ENCODE results near the gene PMS1. TPM values are rescaled to one million over a fixed set of nuclear protein-coding genes. Genes with fewer than 3 reads are reported as not detected.
"Not testable (repeated sequence)": the region's sequence is repeated elsewhere in the genome, so short reads cannot be mapped to it uniquely, and the experiment has no call there.

The PMS1 gene
- total RNA-seq, 1 experiment from 2014 or later, result 41.9 TPM

GRCh38 chr2:189879716-189880081 lies 95.4 kb downstream of the PMS1 start:
- H3K9me3 ChIP-seq (ENCODE audit: low read length), result no peaks in the 10 kb centered on the region
- H3K36me3 ChIP-seq (ENCODE audit: insufficient read depth, low read length), result peaks cover 10% of the 10 kb centered on the region; the same call in 1 of the 2 replicates
- H3K9me2 ChIP-seq (replicated peaks; ENCODE audit: insufficient read depth, low read length), result no peaks in the 10 kb centered on the region
- no peak overlapping the region for H3K9ac ChIP-seq (ENCODE audit: low read length)
- H2AFZ ChIP-seq (ENCODE audit: low read length), result no peak overlapping the region
- H3K27me3 ChIP-seq (ENCODE audit: low read length), result no peaks in the 10 kb centered on the region
- no peak overlapping the region for H3K27ac ChIP-seq (ENCODE audit: low read length)
- H3K4me3 ChIP-seq (ENCODE audit: low read length), result no peak overlapping the region
- H3K4me2 ChIP-seq (ENCODE audit: low read depth, low read length, poor library complexity, severe bottlenecking), result no peak overlapping the region
- H4K20me1 ChIP-seq (ENCODE audit: insufficient read depth, low read depth, low read length), result no peaks in the 10 kb centered on the region
- no peak for DNase-seq
- H3K79me2 ChIP-seq (ENCODE audit: low read length), result no peaks in the 10 kb centered on the region
- H3K4me1 ChIP-seq (ENCODE audit: low read length), result no peaks in the 10 kb centered on the region

GRCh38 chr2:189880429-189880828 lies 96.2 kb downstream of the PMS1 start:
- H2AFZ ChIP-seq (ENCODE audit: low read length), result no peak overlapping the region
- H3K9me3 ChIP-seq (ENCODE audit: low read length), result no peaks in the 10 kb centered on the region
- no peaks in the 10 kb centered on the region for H3K9me2 ChIP-seq (replicated peaks; ENCODE audit: insufficient read depth, low read length)
- DNase-seq, result no peak
- H3K4me2 ChIP-seq (ENCODE audit: low read depth, low read length, poor library complexity, severe bottlenecking), result no peak overlapping the region
- peaks cover 10% of the 10 kb centered on the region; the same call in 1 of the 2 replicates for H3K36me3 ChIP-seq (ENCODE audit: insufficient read depth, low read length)
- no peaks in the 10 kb centered on the region for H3K27me3 ChIP-seq (ENCODE audit: low read length)
- H3K4me3 ChIP-seq (ENCODE audit: low read length), result no peak overlapping the region
- H3K79me2 ChIP-seq (ENCODE audit: low read length), result no peaks in the 10 kb centered on the region
- H3K4me1 ChIP-seq (ENCODE audit: low read length), result no peaks in the 10 kb centered on the region
- H4K20me1 ChIP-seq (ENCODE audit: insufficient read depth, low read depth, low read length), result no peaks in the 10 kb centered on the region
- H3K9ac ChIP-seq (ENCODE audit: low read length), result no peak overlapping the region
- no peak overlapping the region for H3K27ac ChIP-seq (ENCODE audit: low read length)

GRCh38 chr2:189880832-189881492 lies 96.7 kb downstream of the PMS1 start:
- H3K4me3 ChIP-seq (ENCODE audit: low read length), result no peak overlapping the region
- no peak overlapping the region for H3K9ac ChIP-seq (ENCODE audit: low read length)
- H3K4me2 ChIP-seq (ENCODE audit: low read depth, low read length, poor library complexity, severe bottlenecking), result no peak overlapping the region
- no peaks in the 10 kb centered on the region for H3K4me1 ChIP-seq (ENCODE audit: low read length)
- DNase-seq, result no peak
- H2AFZ ChIP-seq (ENCODE audit: low read length), result no peak overlapping the region
- H3K9me2 ChIP-seq (replicated peaks; ENCODE audit: insufficient read depth, low read length), result no peaks in the 10 kb centered on the region
- peaks cover 10% of the 10 kb centered on the region; the same call in 1 of the 2 replicates for H3K36me3 ChIP-seq (ENCODE audit: insufficient read depth, low read length)
- no peak overlapping the region for H3K27ac ChIP-seq (ENCODE audit: low read length)
- no peaks in the 10 kb centered on the region for H4K20me1 ChIP-seq (ENCODE audit: insufficient read depth, low read depth, low read length)
- no peaks in the 10 kb centered on the region for H3K9me3 ChIP-seq (ENCODE audit: low read length)
- no peaks in the 10 kb centered on the region for H3K79me2 ChIP-seq (ENCODE audit: low read length)
- H3K27me3 ChIP-seq (ENCODE audit: low read length), result no peaks in the 10 kb centered on the region

- H3K9ac ChIP-seq (ENCODE audit: low read length), result no peak overlapping the region
- H3K27me3 ChIP-seq (ENCODE audit: low read length), result no peaks in the 10 kb centered on the region
- H3K79me2 ChIP-seq (ENCODE audit: low read length), result no peaks in the 10 kb centered on the region
- no peaks in the 10 kb centered on the region for H3K36me3 ChIP-seq (ENCODE audit: insufficient read depth, low read length)
- no peak overlapping the region for H3K4me2 ChIP-seq (ENCODE audit: low read depth, low read length, poor library complexity, severe bottlenecking)
- no peak overlapping the region for H3K4me3 ChIP-seq (ENCODE audit: low read length)
- H3K9me2 ChIP-seq (replicated peaks; ENCODE audit: insufficient read depth, low read length), result no peaks in the 10 kb centered on the region
- H3K9me3 ChIP-seq (ENCODE audit: low read length), result no peaks in the 10 kb centered on the region
- H2AFZ ChIP-seq (ENCODE audit: low read length), result no peak overlapping the region
- no peaks in the 10 kb centered on the region for H3K4me1 ChIP-seq (ENCODE audit: low read length)
- no peak for DNase-seq
- H4K20me1 ChIP-seq (ENCODE audit: insufficient read depth, low read depth, low read length), result no peaks in the 10 kb centered on the region
- no peak overlapping the region for H3K27ac ChIP-seq (ENCODE audit: low read length)
Measured at GRCh38 chr2:189885368-189885767, 101.1 kb downstream of the PMS1 start.

GRCh38 chr2:189892546-189893294 lies 108.5 kb downstream of the PMS1 start:
- H2AFZ ChIP-seq (ENCODE audit: low read length); H3K4me2 ChIP-seq (ENCODE audit: low read depth, low read length, poor library complexity, severe bottlenecking); H3K79me2 ChIP-seq (ENCODE audit: low read length); H3K9ac ChIP-seq (ENCODE audit: low read length); H3K9me2 ChIP-seq (replicated peaks; ENCODE audit: insufficient read depth, low read length); H4K20me1 ChIP-seq (ENCODE audit: insufficient read depth, low read depth, low read length); H3K4me1 ChIP-seq (ENCODE audit: low read length); H3K9me3 ChIP-seq (ENCODE audit: low read length); H3K36me3 ChIP-seq (ENCODE audit: insufficient read depth, low read length); H3K27ac ChIP-seq (ENCODE audit: low read length); DNase-seq; H3K27me3 ChIP-seq (ENCODE audit: low read length); H3K4me3 ChIP-seq (ENCODE audit: low read length): not testable (repeated sequence)

GRCh38 chr2:189896809-189897208 lies 112.6 kb downstream of the PMS1 start:
- Histone ChIP-seq H3K79me2 (ENCODE audit: low read length) (no peaks in the 10 kb centered on the region), H3K4me2 (ENCODE audit: low read depth, low read length, poor library complexity, severe bottlenecking) (no peak overlapping the region), H3K4me1 (ENCODE audit: low read length) (peaks cover 6% of the 10 kb centered on the region), H3K4me3 (ENCODE audit: low read length) (no peak overlapping the region), H2AFZ (ENCODE audit: low read length) (no peak overlapping the region), H3K27me3 (ENCODE audit: low read length) (no peaks in the 10 kb centered on the region), H3K9ac (ENCODE audit: low read length) (no peak overlapping the region), H3K9me2 (replicated peaks; ENCODE audit: insufficient read depth, low read length) (no peaks in the 10 kb centered on the region), H4K20me1 (ENCODE audit: insufficient read depth, low read depth, low read length) (no peaks in the 10 kb centered on the region), H3K9me3 (ENCODE audit: low read length) (no peaks in the 10 kb centered on the region), H3K36me3 (ENCODE audit: insufficient read depth, low read length) (no peaks in the 10 kb centered on the region), H3K27ac (ENCODE audit: low read length) (no peak overlapping the region)
- no peak for DNase-seq

GRCh38 chr2:189899101-189899500 lies 114.9 kb downstream of the PMS1 start:
- Histone ChIP-seq H3K4me2 (ENCODE audit: low read depth, low read length, poor library complexity, severe bottlenecking) (no peak overlapping the region), H3K9me3 (ENCODE audit: low read length) (no peaks in the 10 kb centered on the region), H3K79me2 (ENCODE audit: low read length) (no peaks in the 10 kb centered on the region), H3K36me3 (ENCODE audit: insufficient read depth, low read length) (no peaks in the 10 kb centered on the region), H3K4me1 (ENCODE audit: low read length) (peaks cover 6% of the 10 kb centered on the region), H3K9me2 (replicated peaks; ENCODE audit: insufficient read depth, low read length) (no peaks in the 10 kb centered on the region), H2AFZ (ENCODE audit: low read length) (no peak overlapping the region), H3K27me3 (ENCODE audit: low read length) (no peaks in the 10 kb centered on the region), H3K4me3 (ENCODE audit: low read length) (no peak overlapping the region), H3K27ac (ENCODE audit: low read length) (no peak overlapping the region), H3K9ac (ENCODE audit: low read length) (no peak overlapping the region), H4K20me1 (ENCODE audit: insufficient read depth, low read depth, low read length) (no peaks in the 10 kb centered on the region)
- DNase-seq, result no peak

GRCh38 chr2:189900726-189901125 lies 116.5 kb downstream of the PMS1 start:
- Histone ChIP-seq H2AFZ (ENCODE audit: low read length) (no peak overlapping the region), H3K9me3 (ENCODE audit: low read length) (no peaks in the 10 kb centered on the region), H3K9me2 (replicated peaks; ENCODE audit: insufficient read depth, low read length) (no peaks in the 10 kb centered on the region), H3K36me3 (ENCODE audit: insufficient read depth, low read length) (no peaks in the 10 kb centered on the region), H3K4me2 (ENCODE audit: low read depth, low read length, poor library complexity, severe bottlenecking) (no peak overlapping the region), H3K79me2 (ENCODE audit: low read length) (no peaks in the 10 kb centered on the region), H3K4me1 (ENCODE audit: low read length) (no peaks in the 10 kb centered on the region; the same call in 1 of the 2 replicates), H3K27me3 (ENCODE audit: low read length) (no peaks in the 10 kb centered on the region), H3K4me3 (ENCODE audit: low read length) (no peak overlapping the region), H4K20me1 (ENCODE audit: insufficient read depth, low read depth, low read length) (no peaks in the 10 kb centered on the region), H3K9ac (ENCODE audit: low read length) (no peak overlapping the region), H3K27ac (ENCODE audit: low read length) (no peak overlapping the region)
- DNase-seq, result no peak

Measured in Karpas-422 (cell line).